Type B pancreatic cell (in vitro differentiated cells): Measurements from ENCODE around the gene PITPNC1. TPM values are rescaled to one million over a fixed set of nuclear protein-coding genes. Genes with fewer than 3 reads are reported as not detected.

ENCODE experiments used
- DNase-seq: peaks from one replicate; pipeline ENCODE4 v3.0.0; 2021; ENCODE audit warnings: mixed read lengths; ENCODE audit not compliant: unreplicated experiment; ENCODE audit errors: extremely low spot score
- H3K27ac Mint-ChIP-seq: 2 replicates; pipeline ENCODE4 v1.8.0; 2021; ENCODE audit warnings: mild to moderate bottlenecking, mixed read lengths
- H3K27me3 Mint-ChIP-seq: 2 replicates; pipeline ENCODE4 v1.8.0; 2021; ENCODE audit warnings: mixed read lengths
- H3K36me3 Mint-ChIP-seq: 2 replicates; pipeline ENCODE4 v1.8.0; 2021; ENCODE audit warnings: mixed read lengths
- H3K4me1 Mint-ChIP-seq: one replicate; pipeline ENCODE4 v1.8.0; 2021; ENCODE audit warnings: mixed read lengths; ENCODE audit not compliant: unreplicated experiment
- H3K4me3 Mint-ChIP-seq: 2 replicates; pipeline ENCODE4 v1.8.0; 2021; ENCODE audit warnings: mild to moderate bottlenecking, mixed read lengths
- H3K9me3 Mint-ChIP-seq: 2 replicates; pipeline ENCODE4 v1.8.0; 2021; ENCODE audit warnings: mixed read lengths
- total RNA-seq: library from RNA; stranded (reverse); gene quantifications from 2 replicates; pipeline ENCODE4 v1.2.1, GENCODE V29; 2021; ENCODE audit warnings: low replicate concordance
- TF ChIP-seq, protein P1 (sequence below): fragments of 200-600 bp; sonication (generic); conservative IDR thresholded peaks from 2 replicates; pipeline ENCODE4 v1.5.0; 2021; ENCODE audit warnings: antibody characterized with exemption, mild to moderate bottlenecking

PITPNC1 gene
- total RNA-seq, 1 donor from 2014 or later: 18.7 TPM

GRCh38 chr17:67679721-67680120 is 302.6 kb downstream of the PITPNC1 start:
- H3K36me3 Mint-ChIP-seq: no peaks in the 10 kb centered on the region
- no peaks in the 10 kb centered on the region for H3K9me3 Mint-ChIP-seq
- H3K27ac Mint-ChIP-seq: no peak overlapping the region

GRCh38 chr17:67680445-67681224 is 303.6 kb downstream of the PITPNC1 start:
- Mint-ChIP-seq H3K27me3 (no peaks in the 10 kb centered on the region), H3K9me3 (no peaks in the 10 kb centered on the region), H3K36me3 (no peaks in the 10 kb centered on the region), H3K27ac (no peak overlapping the region), H3K4me1 (no peaks in the 10 kb centered on the region), H3K4me3 (no peak overlapping the region)
- TF ChIP-seq, protein P1, sequence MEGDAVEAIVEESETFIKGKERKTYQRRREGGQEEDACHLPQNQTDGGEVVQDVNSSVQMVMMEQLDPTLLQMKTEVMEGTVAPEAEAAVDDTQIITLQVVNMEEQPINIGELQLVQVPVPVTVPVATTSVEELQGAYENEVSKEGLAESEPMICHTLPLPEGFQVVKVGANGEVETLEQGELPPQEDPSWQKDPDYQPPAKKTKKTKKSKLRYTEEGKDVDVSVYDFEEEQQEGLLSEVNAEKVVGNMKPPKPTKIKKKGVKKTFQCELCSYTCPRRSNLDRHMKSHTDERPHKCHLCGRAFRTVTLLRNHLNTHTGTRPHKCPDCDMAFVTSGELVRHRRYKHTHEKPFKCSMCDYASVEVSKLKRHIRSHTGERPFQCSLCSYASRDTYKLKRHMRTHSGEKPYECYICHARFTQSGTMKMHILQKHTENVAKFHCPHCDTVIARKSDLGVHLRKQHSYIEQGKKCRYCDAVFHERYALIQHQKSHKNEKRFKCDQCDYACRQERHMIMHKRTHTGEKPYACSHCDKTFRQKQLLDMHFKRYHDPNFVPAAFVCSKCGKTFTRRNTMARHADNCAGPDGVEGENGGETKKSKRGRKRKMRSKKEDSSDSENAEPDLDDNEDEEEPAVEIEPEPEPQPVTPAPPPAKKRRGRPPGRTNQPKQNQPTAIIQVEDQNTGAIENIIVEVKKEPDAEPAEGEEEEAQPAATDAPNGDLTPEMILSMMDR: no peak
- no peak for DNase-seq

More at GRCh38 chr17:67679721-67680120, 302.6 kb downstream of the PITPNC1 start:
- no peaks in the 10 kb centered on the region for H3K27me3 Mint-ChIP-seq
- no peaks in the 10 kb centered on the region for H3K4me1 Mint-ChIP-seq
- DNase-seq: no peak
- H3K4me3 Mint-ChIP-seq: no peak overlapping the region
- TF ChIP-seq, protein P1: no peak

GRCh38 chr17:67682196-67682595 is 305.1 kb downstream of the PITPNC1 start:
- Mint-ChIP-seq H3K4me1 (no peaks in the 10 kb centered on the region), H3K27me3 (no peaks in the 10 kb centered on the region), H3K4me3 (no peak overlapping the region), H3K27ac (no peak overlapping the region), H3K9me3 (no peaks in the 10 kb centered on the region), H3K36me3 (no peaks in the 10 kb centered on the region)
- DNase-seq: no peak
- TF ChIP-seq, protein P1: no peak

DNA sequence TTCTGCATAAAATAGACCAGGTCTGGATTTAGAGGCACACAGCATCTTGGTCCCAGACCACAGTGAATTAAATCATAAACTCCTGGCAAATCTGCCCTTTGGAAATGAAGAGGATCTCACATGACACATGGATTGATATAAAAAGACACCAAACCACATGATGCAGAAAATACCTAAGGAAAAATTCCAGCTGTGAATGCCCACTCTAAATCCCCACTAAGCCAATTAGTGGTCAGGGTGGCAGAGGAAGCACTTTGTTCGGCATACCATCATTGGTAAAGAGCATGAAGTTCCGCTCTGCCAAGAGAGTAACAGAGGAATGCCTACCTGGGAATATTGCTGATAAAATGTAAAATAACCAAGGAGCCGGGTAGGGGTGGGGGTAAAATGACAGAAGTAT is 308.3 kb downstream of the PITPNC1 start:
- no peak overlapping the region for H3K27ac Mint-ChIP-seq
- no peak for DNase-seq
- H3K4me3 Mint-ChIP-seq: no peak overlapping the region

DNA sequence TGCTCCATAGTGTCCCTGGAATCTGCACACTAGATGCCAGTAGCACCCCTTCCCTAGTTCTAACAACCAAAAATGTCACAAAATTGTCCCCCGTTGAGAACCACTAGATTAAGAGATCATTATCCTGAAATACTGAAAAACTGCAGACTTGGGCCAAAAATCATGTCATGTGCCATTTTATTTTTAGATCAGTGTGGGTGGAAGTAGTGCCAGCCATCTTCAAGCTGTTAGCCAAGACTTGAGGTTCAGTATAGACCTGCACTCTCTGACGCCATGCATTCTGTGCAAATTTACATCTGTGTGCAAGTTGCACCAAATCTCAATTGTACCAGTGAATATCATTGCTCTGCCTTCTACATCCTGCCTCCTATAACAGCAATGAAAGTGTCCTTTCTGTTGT is 309.2 kb downstream of the PITPNC1 start:
- Mint-ChIP-seq H3K27me3 (no peaks in the 10 kb centered on the region), H3K4me1 (no peaks in the 10 kb centered on the region), H3K27ac (no peak overlapping the region), H3K4me3 (no peak overlapping the region), H3K9me3 (no peaks in the 10 kb centered on the region), H3K36me3 (no peaks in the 10 kb centered on the region)
- TF ChIP-seq, protein P1: no peak
- no peak for DNase-seq

More for the DNA sequence above, 308.3 kb downstream of the PITPNC1 start:
- no peaks in the 10 kb centered on the region for H3K9me3 Mint-ChIP-seq
- H3K4me1 Mint-ChIP-seq: no peaks in the 10 kb centered on the region
- no peaks in the 10 kb centered on the region for H3K27me3 Mint-ChIP-seq
- H3K36me3 Mint-ChIP-seq: no peaks in the 10 kb centered on the region
- TF ChIP-seq, protein P1: no peak
